ENCODE data around the gene SLC39A11.

The SLC39A11 gene

GRCh38 chr17:72700226-72700625 lies 392.3 kb downstream of the SLC39A11 start:
- H3K4me2 ChIP-seq (ENCODE audit: low read length, poor library complexity, severe bottlenecking): no peak overlapping the region
- no peak overlapping the region for H3K9ac ChIP-seq (ENCODE audit: low read length)
- H2AFZ ChIP-seq (ENCODE audit: low read depth, low read length): no peak overlapping the region
- no peak overlapping the region for H3K18ac ChIP-seq (ENCODE audit: low read depth in 1 of 2, low read length in 2 of 2)
- no peaks in the 10 kb centered on the region for H3K9me3 ChIP-seq (ENCODE audit: control insufficient read depth, low read length)
- H3K4me3 ChIP-seq (ENCODE audit: insufficient read depth in 1 of 2, low read depth in 1 of 2, low read length in 2 of 2): no peak overlapping the region
- H3K14ac ChIP-seq (ENCODE audit: low read length in 2 of 2): no peak overlapping the region
- no peak overlapping the region for H4K91ac ChIP-seq (ENCODE audit: low read length)
- no peak for DNase-seq
- no peak overlapping the region for H2BK120ac ChIP-seq (ENCODE audit: low read depth, low read length)
- no peak overlapping the region for H2AK5ac ChIP-seq (ENCODE audit: low read length, severe bottlenecking)
- no peak overlapping the region for H2BK15ac ChIP-seq (ENCODE audit: low read depth, poor library complexity, severe bottlenecking)
- no peak overlapping the region for H3K27ac ChIP-seq (ENCODE audit: low read length, poor library complexity, severe bottlenecking)
- no peak overlapping the region for H3K4ac ChIP-seq (ENCODE audit: low read depth in 1 of 2, low read length in 2 of 2)
- no peaks in the 10 kb centered on the region for H3K27me3 ChIP-seq (ENCODE audit: control insufficient read depth in 1 of 2, insufficient read depth in 1 of 2, low read length in 2 of 2)
- H2BK5ac ChIP-seq (ENCODE audit: low read depth, low read length, poor library complexity, severe bottlenecking): no peak overlapping the region
- H3K23ac ChIP-seq (ENCODE audit: low read length in 2 of 2): no peak overlapping the region
- H3K4me1 ChIP-seq (ENCODE audit: control insufficient read depth, insufficient read depth, low read depth, low read length): peaks cover 3% of the 10 kb centered on the region
- H3K36me3 ChIP-seq (ENCODE audit: control insufficient read depth in 1 of 2, insufficient read depth in 2 of 2, low read depth in 1 of 2, low read length in 2 of 2): no peaks in the 10 kb centered on the region
- WGBS: 98% methylated on average over 2 of the region's 3 CpGs
- H2BK12ac ChIP-seq (ENCODE audit: low read length in 2 of 2): no peak overlapping the region
- no peaks in the 10 kb centered on the region for H3K79me1 ChIP-seq (replicated peaks; ENCODE audit: low read length, poor library complexity, severe bottlenecking)
- no peak overlapping the region for H4K8ac ChIP-seq (ENCODE audit: low read length)

- Histone ChIP-seq H3K4ac (ENCODE audit: low read depth in 1 of 2, low read length in 2 of 2) (no peak overlapping the region), H3K79me1 (replicated peaks; ENCODE audit: low read length, poor library complexity, severe bottlenecking) (no peaks in the 10 kb centered on the region), H3K4me2 (ENCODE audit: low read length, poor library complexity, severe bottlenecking) (no peak overlapping the region), H3K4me1 (ENCODE audit: control insufficient read depth, insufficient read depth, low read depth, low read length) (peaks cover 3% of the 10 kb centered on the region), H3K4me3 (ENCODE audit: insufficient read depth in 1 of 2, low read depth in 1 of 2, low read length in 2 of 2) (no peak overlapping the region), H4K91ac (ENCODE audit: low read length) (no peak overlapping the region), H3K18ac (ENCODE audit: low read depth in 1 of 2, low read length in 2 of 2) (no peak overlapping the region), H3K27me3 (ENCODE audit: control insufficient read depth in 1 of 2, insufficient read depth in 1 of 2, low read length in 2 of 2) (peaks cover 0 to 4% of the 10 kb centered on the region in 2 experiments), H2BK12ac (ENCODE audit: low read length in 2 of 2) (no peak overlapping the region), H2AK5ac (ENCODE audit: low read length, severe bottlenecking) (no peak overlapping the region), H3K14ac (ENCODE audit: low read length in 2 of 2) (no peak overlapping the region), H3K27ac (ENCODE audit: low read length, poor library complexity, severe bottlenecking) (no peak overlapping the region), H2AFZ (ENCODE audit: low read depth, low read length) (no peak overlapping the region), H3K9ac (ENCODE audit: low read length) (no peak overlapping the region), H2BK15ac (ENCODE audit: low read depth, poor library complexity, severe bottlenecking) (no peak overlapping the region), H3K23ac (ENCODE audit: low read length in 2 of 2) (no peak overlapping the region), H3K36me3 (ENCODE audit: control insufficient read depth in 1 of 2, insufficient read depth in 2 of 2, low read depth in 1 of 2, low read length in 2 of 2) (peaks cover 0 to under 1% of the 10 kb centered on the region in 2 experiments), H3K9me3 (ENCODE audit: control insufficient read depth, low read length) (no peaks in the 10 kb centered on the region), H2BK120ac (ENCODE audit: low read depth, low read length) (no peak overlapping the region), H2BK5ac (ENCODE audit: low read depth, low read length, poor library complexity, severe bottlenecking) (no peak overlapping the region), H4K8ac (ENCODE audit: low read length) (no peak overlapping the region)
- WGBS: 93% methylated on average over 4 of the region's 4 CpGs
- no peak for DNase-seq
Observed at GRCh38 chr17:72699545-72699944, 392.9 kb downstream of the SLC39A11 start.

GRCh38 chr17:72697602-72698146 lies 394.8 kb downstream of the SLC39A11 start:
- H2AK5ac ChIP-seq (ENCODE audit: low read length, severe bottlenecking): no peak overlapping the region
- peaks cover 0 to 7% of the 10 kb centered on the region in 2 experiments for H3K27me3 ChIP-seq (ENCODE audit: control insufficient read depth in 1 of 2, insufficient read depth in 1 of 2, low read length in 2 of 2)
- H3K9me3 ChIP-seq (ENCODE audit: control insufficient read depth, low read length): no peaks in the 10 kb centered on the region
- H4K91ac ChIP-seq (ENCODE audit: low read length): no peak overlapping the region
- no peak overlapping the region for H3K14ac ChIP-seq (ENCODE audit: low read length in 2 of 2)
- H2BK120ac ChIP-seq (ENCODE audit: low read depth, low read length): no peak overlapping the region
- H2BK15ac ChIP-seq (ENCODE audit: low read depth, poor library complexity, severe bottlenecking): no peak overlapping the region
- H3K23ac ChIP-seq (ENCODE audit: low read length in 2 of 2): no peak overlapping the region
- H3K36me3 ChIP-seq (ENCODE audit: control insufficient read depth in 1 of 2, insufficient read depth in 2 of 2, low read depth in 1 of 2, low read length in 2 of 2): peaks cover 0 to 3% of the 10 kb centered on the region in 2 experiments
- H3K4me2 ChIP-seq (ENCODE audit: low read length, poor library complexity, severe bottlenecking): no peak overlapping the region
- peak; percentile 33 for DNase-seq
- no peak overlapping the region for H4K8ac ChIP-seq (ENCODE audit: low read length)
- no peak overlapping the region for H3K4me3 ChIP-seq (ENCODE audit: insufficient read depth in 1 of 2, low read depth in 1 of 2, low read length in 2 of 2)
- no peaks in the 10 kb centered on the region for H3K79me1 ChIP-seq (replicated peaks; ENCODE audit: low read length, poor library complexity, severe bottlenecking)
- no peak overlapping the region for H2BK12ac ChIP-seq (ENCODE audit: low read length in 2 of 2)
- no peak overlapping the region for H3K27ac ChIP-seq (ENCODE audit: low read length, poor library complexity, severe bottlenecking)
- H2BK5ac ChIP-seq (ENCODE audit: low read depth, low read length, poor library complexity, severe bottlenecking): no peak overlapping the region
- H2AFZ ChIP-seq (ENCODE audit: low read depth, low read length): no peak overlapping the region
- no peak overlapping the region for H3K9ac ChIP-seq (ENCODE audit: low read length)
- H3K18ac ChIP-seq (ENCODE audit: low read depth in 1 of 2, low read length in 2 of 2): peak overlapping the region; percentile 1 to 35
- H3K4me1 ChIP-seq (ENCODE audit: control insufficient read depth, insufficient read depth, low read depth, low read length): peaks cover 3% of the 10 kb centered on the region
- H3K4ac ChIP-seq (ENCODE audit: low read depth in 1 of 2, low read length in 2 of 2): no peak overlapping the region
- 43% methylated on average over 9 of the region's 9 CpGs for WGBS

- Histone ChIP-seq H3K4ac (ENCODE audit: low read depth in 1 of 2, low read length in 2 of 2) (no peak overlapping the region), H2BK15ac (ENCODE audit: low read depth, poor library complexity, severe bottlenecking) (no peak overlapping the region), H2AK5ac (ENCODE audit: low read length, severe bottlenecking) (no peak overlapping the region), H3K14ac (ENCODE audit: low read length in 2 of 2) (no peak overlapping the region), H3K18ac (ENCODE audit: low read depth in 1 of 2, low read length in 2 of 2) (no peak overlapping the region), H3K4me3 (ENCODE audit: insufficient read depth in 1 of 2, low read depth in 1 of 2, low read length in 2 of 2) (no peak overlapping the region), H3K4me2 (ENCODE audit: low read length, poor library complexity, severe bottlenecking) (no peak overlapping the region), H3K4me1 (ENCODE audit: control insufficient read depth, insufficient read depth, low read depth, low read length) (peaks cover 3% of the 10 kb centered on the region), H4K91ac (ENCODE audit: low read length) (no peak overlapping the region), H2BK120ac (ENCODE audit: low read depth, low read length) (no peak overlapping the region), H2BK5ac (ENCODE audit: low read depth, low read length, poor library complexity, severe bottlenecking) (no peak overlapping the region), H3K27me3 (ENCODE audit: control insufficient read depth in 1 of 2, insufficient read depth in 1 of 2, low read length in 2 of 2) (peaks cover 0 to 7% of the 10 kb centered on the region in 2 experiments), H3K79me1 (replicated peaks; ENCODE audit: low read length, poor library complexity, severe bottlenecking) (no peaks in the 10 kb centered on the region), H4K8ac (ENCODE audit: low read length) (no peak overlapping the region), H2AFZ (ENCODE audit: low read depth, low read length) (no peak overlapping the region), H3K27ac (ENCODE audit: low read length, poor library complexity, severe bottlenecking) (no peak overlapping the region), H3K9ac (ENCODE audit: low read length) (no peak overlapping the region), H3K36me3 (ENCODE audit: control insufficient read depth in 1 of 2, insufficient read depth in 2 of 2, low read depth in 1 of 2, low read length in 2 of 2) (peaks cover 0 to 3% of the 10 kb centered on the region in 2 experiments), H2BK12ac (ENCODE audit: low read length in 2 of 2) (no peak overlapping the region), H3K23ac (ENCODE audit: low read length in 2 of 2) (no peak overlapping the region), H3K9me3 (ENCODE audit: control insufficient read depth, low read length) (no peaks in the 10 kb centered on the region)
- no peak for DNase-seq
- WGBS: 96% methylated on average over 8 of the region's 8 CpGs
Observed at GRCh38 chr17:72696721-72697120, 395.8 kb downstream of the SLC39A11 start.

Measured in mesenchymal stem cell (in vitro differentiated cells and primary cell).